Measurements from ENCODE around the gene ZNF862. TPM values are rescaled to one million over a fixed set of nuclear protein-coding genes. Genes with fewer than 3 reads are reported as not detected.
A peak's percentile ranks its signal among the peaks of the same experiment; 100 is the strongest.

Gene ZNF862
- total RNA-seq, 2 donors from 2014 or later: 18.8 to 19.1 TPM

- DNase-seq (ENCODE audit: low spot score): peak; percentile 44
- H3K27me3 Mint-ChIP-seq: no peaks in the 10 kb centered on the region
- no peaks in the 10 kb centered on the region for H3K9me3 Mint-ChIP-seq
- ATAC-seq: no peak
- H3K4me1 Mint-ChIP-seq (ENCODE audit: low read depth in 2 of 2): peaks cover 39 to 44% of the 10 kb centered on the region in 2 donors
- H3K27ac Mint-ChIP-seq: peak overlapping the region; percentile 62 to 68
- H3K36me3 Mint-ChIP-seq: no peaks in the 10 kb centered on the region
- peak overlapping the region; percentile 82 for H3K4me3 Mint-ChIP-seq
These were observed 36.5 kb downstream of the ZNF862 start for GRCh38 chr7:149874644-149875028.

- Mint-ChIP-seq H3K4me3 (peak overlapping the region; percentile 82), H3K27me3 (no peaks in the 10 kb centered on the region), H3K9me3 (no peaks in the 10 kb centered on the region), H3K27ac (peak overlapping the region; percentile 62 to 68), H3K4me1 (ENCODE audit: low read depth in 2 of 2) (peaks cover 32 to 36% of the 10 kb centered on the region in 2 donors), H3K36me3 (no peaks in the 10 kb centered on the region)
- ATAC-seq: no peak
- peak; percentile 29 for DNase-seq (ENCODE audit: low spot score)
These were observed 37.2 kb downstream of the ZNF862 start for GRCh38 chr7:149875396-149875795.

DNA sequence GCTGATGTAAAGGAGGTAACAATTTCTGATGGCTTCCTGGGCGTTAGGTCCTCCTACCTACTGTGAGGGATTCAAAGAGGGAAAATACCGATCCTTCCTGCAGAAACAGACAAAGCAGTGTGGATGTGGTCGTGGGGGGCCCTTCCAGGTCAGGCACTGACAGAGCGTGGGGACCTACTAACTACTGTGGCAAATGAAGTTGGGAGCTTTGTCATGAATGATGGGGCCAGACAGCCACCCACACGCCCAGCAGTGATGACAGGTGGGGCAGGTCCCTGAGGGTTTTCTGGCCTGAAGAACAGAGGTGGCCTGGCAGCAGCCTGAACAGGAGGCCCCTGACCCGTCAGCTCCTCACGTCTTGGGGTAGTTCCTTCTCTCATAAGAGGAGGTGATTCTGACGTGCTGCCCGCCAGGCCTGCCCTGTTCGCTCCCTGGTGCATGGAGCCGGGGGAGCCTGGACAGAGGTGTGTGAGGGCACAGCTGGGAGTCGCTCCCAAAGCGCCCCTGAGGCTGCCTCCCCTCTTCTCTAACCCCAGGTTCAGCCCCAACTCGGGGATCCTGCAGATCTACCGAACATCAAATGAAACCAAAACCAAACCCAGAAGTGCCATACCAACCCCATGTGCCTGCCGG, 39.8 kb downstream of the ZNF862 start:
- Mint-ChIP-seq H3K36me3 (no peaks in the 10 kb centered on the region), H3K4me1 (ENCODE audit: low read depth in 2 of 2) (peaks cover 17 to 19% of the 10 kb centered on the region in 2 donors), H3K9me3 (no peaks in the 10 kb centered on the region), H3K4me3 (no peak overlapping the region), H3K27me3 (no peaks in the 10 kb centered on the region), H3K27ac (no peak overlapping the region)
- ATAC-seq: no peak
- DNase-seq (ENCODE audit: low spot score): no peak

DNA sequence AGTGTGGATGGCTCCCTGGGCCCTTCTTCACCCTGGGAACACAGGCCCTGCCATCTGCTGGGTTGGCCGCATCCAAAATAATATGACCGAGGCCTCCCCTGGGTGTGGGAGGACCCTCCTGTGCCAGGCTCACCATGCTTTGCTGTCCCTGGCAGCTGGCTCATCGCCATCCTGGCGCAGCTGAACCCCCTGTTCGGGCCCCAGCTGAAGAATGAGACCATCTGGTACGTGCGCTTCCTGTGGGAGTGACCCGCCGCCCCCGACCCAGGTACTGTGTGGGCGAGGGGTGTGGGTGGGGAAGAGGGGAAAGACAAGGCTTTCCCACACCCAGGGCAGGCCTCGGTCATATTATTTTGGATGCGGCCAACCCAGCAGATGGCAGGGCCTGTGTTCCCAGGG, 40.3 kb downstream of the ZNF862 start:
- Mint-ChIP-seq H3K27me3 (no peaks in the 10 kb centered on the region), H3K4me1 (ENCODE audit: low read depth in 2 of 2) (peaks cover 22 to 24% of the 10 kb centered on the region in 2 donors), H3K27ac (no peak overlapping the region), H3K4me3 (no peak overlapping the region), H3K9me3 (no peaks in the 10 kb centered on the region), H3K36me3 (no peaks in the 10 kb centered on the region)
- DNase-seq (ENCODE audit: low spot score): peak; percentile 12
- no peak for ATAC-seq

DNA sequence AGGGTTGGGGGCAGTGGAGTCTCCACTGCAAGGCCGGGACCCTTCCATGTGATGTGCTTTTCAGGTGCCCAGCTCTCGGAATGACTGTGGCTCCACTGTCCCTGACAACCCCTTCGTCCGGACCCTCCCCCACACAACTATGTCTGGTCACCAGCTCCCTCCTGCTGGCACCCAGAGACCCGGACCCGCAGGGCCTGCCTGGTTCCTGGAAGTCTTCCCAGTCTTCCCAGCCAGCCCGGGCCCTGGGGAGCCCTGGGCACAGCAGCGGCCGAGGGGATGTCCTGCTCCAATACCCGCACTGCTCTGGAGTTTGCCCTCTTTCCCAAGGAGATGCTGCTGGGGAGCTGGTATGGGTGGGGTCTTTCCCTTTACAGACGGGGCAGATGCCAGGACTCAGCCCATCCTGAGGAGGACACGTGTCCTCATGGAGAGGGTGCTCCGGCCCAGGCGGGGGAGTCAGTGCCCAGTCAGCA, 41.1 kb downstream of the ZNF862 start:
- ATAC-seq: no peak
- Mint-ChIP-seq H3K27ac (no peak overlapping the region), H3K4me3 (no peak overlapping the region)

GRCh38 chr7:149879766-149880637, 41.8 kb downstream of the ZNF862 start:
- Mint-ChIP-seq H3K27ac (no peak overlapping the region), H3K4me1 (ENCODE audit: low read depth in 2 of 2) (peaks cover 15 to 19% of the 10 kb centered on the region in 2 donors), H3K36me3 (no peaks in the 10 kb centered on the region), H3K27me3 (no peaks in the 10 kb centered on the region), H3K9me3 (no peaks in the 10 kb centered on the region), H3K4me3 (no peak overlapping the region)
- DNase-seq (ENCODE audit: low spot score) (peak; percentile 35), ATAC-seq (no peak)

More for the DNA sequence above, 41.1 kb downstream of the ZNF862 start:
- peak; percentile 46 for DNase-seq (ENCODE audit: low spot score)
- Mint-ChIP-seq H3K4me1 (ENCODE audit: low read depth in 2 of 2) (peaks cover 22 to 24% of the 10 kb centered on the region in 2 donors), H3K27me3 (no peaks in the 10 kb centered on the region), H3K9me3 (no peaks in the 10 kb centered on the region), H3K36me3 (no peaks in the 10 kb centered on the region)

GRCh38 chr7:149880638-149881311, 42.6 kb downstream of the ZNF862 start:
- DNase-seq (ENCODE audit: low spot score) (peak; percentile 44), ATAC-seq (no peak)
- no peaks in the 10 kb centered on the region for H3K27me3 Mint-ChIP-seq
- no peaks in the 10 kb centered on the region for H3K9me3 Mint-ChIP-seq
- H3K4me1 Mint-ChIP-seq (ENCODE audit: low read depth in 2 of 2): peaks cover 7 to 11% of the 10 kb centered on the region in 2 donors
- no peak overlapping the region for H3K27ac Mint-ChIP-seq
- H3K4me3 Mint-ChIP-seq: no peak overlapping the region
- H3K36me3 Mint-ChIP-seq: no peaks in the 10 kb centered on the region

DNA sequence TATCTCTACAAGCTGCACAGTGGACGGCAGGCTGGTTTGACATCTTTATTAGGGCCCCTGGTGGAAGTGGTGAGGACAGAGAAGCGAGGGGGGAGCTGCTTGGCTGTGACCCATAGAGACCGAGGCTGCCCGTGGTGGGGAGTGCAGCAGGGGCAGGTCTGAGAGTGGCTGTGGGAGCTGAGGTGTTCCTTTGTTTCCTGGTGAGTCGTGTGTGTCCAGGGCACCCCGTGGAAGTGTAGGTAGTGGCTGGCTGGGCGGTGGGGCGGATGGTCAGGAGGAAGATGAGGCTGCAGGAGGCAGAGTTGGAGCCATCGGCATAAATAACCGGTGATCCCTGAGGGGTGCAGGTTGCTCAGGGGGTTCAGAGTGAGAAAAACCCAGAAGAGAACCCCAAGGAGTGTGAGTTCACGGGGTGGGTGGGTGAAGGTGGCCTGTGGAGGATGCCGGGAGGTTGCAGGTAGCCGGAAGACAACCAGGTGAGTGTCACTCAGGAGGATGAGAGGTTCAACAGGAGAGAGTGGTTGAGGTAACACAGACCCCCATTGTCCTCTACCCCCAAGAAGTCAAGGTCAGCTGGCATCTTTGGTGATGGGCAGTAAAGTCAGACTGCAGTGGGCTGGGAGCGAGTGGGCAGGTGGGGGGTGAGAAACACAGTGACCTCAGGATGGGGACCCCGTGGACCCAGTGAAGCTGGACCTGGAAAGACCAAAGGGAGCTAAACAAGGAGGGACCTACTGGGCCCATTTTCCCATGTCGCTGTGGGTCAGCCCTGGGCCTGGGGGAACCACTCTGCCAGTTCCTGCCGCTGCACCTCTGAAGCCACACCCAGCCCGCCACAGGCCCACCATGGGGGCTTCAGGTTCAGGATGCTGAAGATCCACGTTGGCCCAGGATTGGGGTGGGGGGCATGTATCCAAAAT, 43.4 kb downstream of the ZNF862 start:
- Mint-ChIP-seq H3K9me3 (no peaks in the 10 kb centered on the region), H3K4me3 (no peak overlapping the region), H3K27ac (no peak overlapping the region), H3K36me3 (no peaks in the 10 kb centered on the region), H3K27me3 (no peaks in the 10 kb centered on the region), H3K4me1 (ENCODE audit: low read depth in 2 of 2) (peaks cover 7 to 10% of the 10 kb centered on the region in 2 donors)
- ATAC-seq (no peak), DNase-seq (ENCODE audit: low spot score) (peak; percentile 51)

DNA sequence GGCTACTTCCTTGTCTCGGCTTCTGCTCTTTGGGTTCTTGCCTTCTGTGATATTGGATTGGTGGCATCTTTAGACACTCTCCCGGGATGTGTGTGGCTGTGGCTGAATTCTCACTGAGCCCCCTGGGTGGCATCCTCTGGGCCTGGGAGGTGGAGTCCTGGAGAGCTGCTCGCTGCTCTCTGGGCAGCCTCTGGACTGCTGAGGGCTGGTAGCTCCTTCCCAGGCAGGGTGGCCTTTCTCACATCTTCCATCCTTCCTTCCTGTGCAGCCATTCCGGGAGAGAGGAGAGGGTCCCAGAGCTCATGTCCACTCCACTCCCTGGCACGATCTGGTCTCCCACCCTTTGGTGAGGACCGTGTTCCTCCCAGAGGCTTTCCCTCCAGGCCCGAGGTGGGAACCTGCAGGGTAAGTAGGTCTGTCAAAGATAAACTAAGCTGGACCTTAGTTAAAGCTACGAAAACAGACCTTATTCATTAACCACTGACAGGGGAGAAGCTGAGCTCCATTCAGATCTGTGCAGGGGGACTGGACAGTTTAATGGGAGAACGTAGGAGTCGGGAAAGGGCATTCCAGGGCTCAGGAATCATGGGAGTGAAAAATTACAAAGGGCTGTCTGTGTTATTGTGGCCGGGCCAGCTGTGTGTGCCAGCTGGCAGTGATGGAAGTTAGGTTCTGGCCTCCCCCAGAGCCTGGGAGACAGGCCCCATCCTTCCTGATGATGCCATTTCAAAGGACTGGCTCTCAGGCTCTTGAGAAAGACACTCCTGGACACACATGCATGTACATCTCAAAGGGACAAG, 44.3 kb downstream of the ZNF862 start:
- Mint-ChIP-seq H3K27ac (no peak overlapping the region), H3K4me3 (no peak overlapping the region), H3K4me1 (ENCODE audit: low read depth in 2 of 2) (peaks cover 7 to 10% of the 10 kb centered on the region in 2 donors), H3K27me3 (no peaks in the 10 kb centered on the region), H3K9me3 (no peaks in the 10 kb centered on the region), H3K36me3 (no peaks in the 10 kb centered on the region)
- no peak for ATAC-seq
- peak; percentile 44 for DNase-seq (ENCODE audit: low spot score)

- Mint-ChIP-seq H3K27ac (no peak overlapping the region), H3K27me3 (no peaks in the 10 kb centered on the region), H3K36me3 (no peaks in the 10 kb centered on the region), H3K9me3 (no peaks in the 10 kb centered on the region), H3K4me1 (ENCODE audit: low read depth in 2 of 2) (peaks cover 7 to 10% of the 10 kb centered on the region in 2 donors), H3K4me3 (no peak overlapping the region)
- DNase-seq (ENCODE audit: low spot score): peak; percentile 40
- ATAC-seq: no peak
These were observed 44.9 kb downstream of the ZNF862 start for GRCh38 chr7:149883048-149883438.

- H3K9me3 Mint-ChIP-seq: no peaks in the 10 kb centered on the region
- H3K36me3 Mint-ChIP-seq: no peaks in the 10 kb centered on the region
- H3K4me3 Mint-ChIP-seq: no peak overlapping the region
- H3K4me1 Mint-ChIP-seq (ENCODE audit: low read depth in 2 of 2): peaks cover 7 to 10% of the 10 kb centered on the region in 2 donors
- DNase-seq (ENCODE audit: low spot score) (peak; percentile 46), ATAC-seq (peak; percentile 67 to 74)
- no peak overlapping the region for H3K27ac Mint-ChIP-seq
- H3K27me3 Mint-ChIP-seq: no peaks in the 10 kb centered on the region
These were observed 45.3 kb downstream of the ZNF862 start for GRCh38 chr7:149883452-149883861.

DNA sequence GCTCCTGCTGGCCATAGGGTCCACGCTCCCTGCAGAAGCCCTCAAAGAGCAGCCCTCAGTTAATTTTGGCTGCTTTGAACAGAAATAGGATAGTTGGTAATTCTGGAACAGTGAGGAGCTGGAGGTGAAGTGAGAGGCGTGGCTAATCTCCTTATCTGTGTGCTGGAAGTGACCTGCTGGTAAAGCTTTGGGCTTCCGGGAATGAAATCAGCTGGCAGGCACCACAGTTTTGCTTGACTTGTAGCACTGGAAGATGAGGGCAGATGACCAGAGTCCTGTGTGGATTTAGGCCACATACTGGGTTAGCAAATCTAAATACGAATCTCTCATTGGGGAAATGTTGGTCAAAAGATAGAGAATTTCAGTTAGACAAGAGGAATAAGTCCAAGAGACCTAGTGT, 45.8 kb downstream of the ZNF862 start:
- no peak for ATAC-seq
- Mint-ChIP-seq H3K4me3 (no peak overlapping the region), H3K36me3 (no peaks in the 10 kb centered on the region), H3K4me1 (ENCODE audit: low read depth in 2 of 2) (peaks cover 7 to 10% of the 10 kb centered on the region in 2 donors), H3K27me3 (no peaks in the 10 kb centered on the region), H3K27ac (no peak overlapping the region), H3K9me3 (no peaks in the 10 kb centered on the region)
- no peak for DNase-seq (ENCODE audit: low spot score)
